Urinary bladder (tissue), 4 donors: ENCODE data around the gene CASP10. TPM values are rescaled to one million over a fixed set of nuclear protein-coding genes. Genes with fewer than 3 reads are reported as not detected.
"Not testable (repeated sequence)": the region's sequence is repeated elsewhere in the genome, so short reads cannot be mapped to it uniquely, and the experiment has no call there.

Source experiments
- DNase-seq: peaks from one replicate; pipeline ENCODE4 v3.0.0-alpha.2; 2015; ENCODE audit errors: extremely low spot score
- H3K27ac ChIP-seq: one replicate; pipeline ENCODE4 v1.5.1; 2013; ENCODE audit warnings: low read depth, mild to moderate bottlenecking, moderate library complexity
- H3K36me3 ChIP-seq: one replicate; pipeline ENCODE4 v1.6.1; 2013; ENCODE audit warnings: mild to moderate bottlenecking, moderate library complexity; ENCODE audit not compliant: insufficient read depth
- H3K4me1 ChIP-seq: one replicate; pipeline ENCODE4 v1.6.1; 2013; ENCODE audit warnings: mild to moderate bottlenecking, moderate library complexity; ENCODE audit not compliant: insufficient read depth
- H3K4me3 ChIP-seq: one replicate; pipeline ENCODE4 v1.5.1; 2013; ENCODE audit warnings: low read depth, low read length
- WGBS: extraction: QIAGEN DNeasy Blood & Tissue Kit; methylation state at CpG from one replicate; pipeline ENCODE4 v1.1.7; 2013; 5-methylcytosine and 5-hydroxymethylcytosine counted together
- polyA plus RNA-seq: library from polyadenylated mRNA; stranded (reverse); fragments of 200-250 nt; gene quantifications from one replicate; pipeline ENCODE4 v1.2.3, GENCODE V29; 2013
- total RNA-seq: library from RNA; depleted of rRNA; stranded (reverse); fragments of >200 nt; gene quantifications from one replicate; pipeline ENCODE4 v1.2.3, GENCODE V29; 2014
- donor health status: healthy with polysubstance abuse.
- donor health status: healthy.

CASP10 gene
- total and polyA plus RNA-seq, 2 donors = 3.4 to 19.2 TPM

DNA sequence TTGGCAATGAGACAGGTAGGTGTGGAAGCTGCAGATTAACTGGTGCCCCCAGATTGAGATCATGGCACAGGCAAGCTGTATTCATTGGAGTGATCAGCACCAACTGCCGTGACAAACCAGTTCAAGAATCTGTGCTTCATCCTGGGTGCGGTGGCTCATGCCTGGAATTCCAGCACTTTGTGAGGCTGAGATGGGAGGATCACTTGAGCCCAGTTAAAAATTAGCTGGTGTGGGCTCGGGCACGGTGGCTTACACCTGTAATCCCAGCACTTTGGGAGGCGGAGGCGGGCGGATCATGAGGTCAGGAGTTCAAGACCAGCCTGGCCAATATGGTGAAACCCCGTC is 33.1 kb upstream of the CASP10 start:
- not testable (repeated sequence) for DNase-seq, H3K27ac ChIP-seq, H3K4me1 ChIP-seq, H3K36me3 ChIP-seq, H3K4me3 ChIP-seq
- WGBS = 93% methylated on average over 8 of the region's 8 CpGs

- no peak overlapping the region for H3K4me3 ChIP-seq
- no peak for DNase-seq
- H3K27ac ChIP-seq = no peak overlapping the region
- H3K4me1 ChIP-seq = no peaks in the 10 kb centered on the region
- H3K36me3 ChIP-seq = peaks cover 4% of the 10 kb centered on the region
- 97% methylated on average over 3 of the region's 3 CpGs for WGBS
Observed at GRCh38 chr2:201150454-201151020, 32.4 kb upstream of the CASP10 start.

DNA sequence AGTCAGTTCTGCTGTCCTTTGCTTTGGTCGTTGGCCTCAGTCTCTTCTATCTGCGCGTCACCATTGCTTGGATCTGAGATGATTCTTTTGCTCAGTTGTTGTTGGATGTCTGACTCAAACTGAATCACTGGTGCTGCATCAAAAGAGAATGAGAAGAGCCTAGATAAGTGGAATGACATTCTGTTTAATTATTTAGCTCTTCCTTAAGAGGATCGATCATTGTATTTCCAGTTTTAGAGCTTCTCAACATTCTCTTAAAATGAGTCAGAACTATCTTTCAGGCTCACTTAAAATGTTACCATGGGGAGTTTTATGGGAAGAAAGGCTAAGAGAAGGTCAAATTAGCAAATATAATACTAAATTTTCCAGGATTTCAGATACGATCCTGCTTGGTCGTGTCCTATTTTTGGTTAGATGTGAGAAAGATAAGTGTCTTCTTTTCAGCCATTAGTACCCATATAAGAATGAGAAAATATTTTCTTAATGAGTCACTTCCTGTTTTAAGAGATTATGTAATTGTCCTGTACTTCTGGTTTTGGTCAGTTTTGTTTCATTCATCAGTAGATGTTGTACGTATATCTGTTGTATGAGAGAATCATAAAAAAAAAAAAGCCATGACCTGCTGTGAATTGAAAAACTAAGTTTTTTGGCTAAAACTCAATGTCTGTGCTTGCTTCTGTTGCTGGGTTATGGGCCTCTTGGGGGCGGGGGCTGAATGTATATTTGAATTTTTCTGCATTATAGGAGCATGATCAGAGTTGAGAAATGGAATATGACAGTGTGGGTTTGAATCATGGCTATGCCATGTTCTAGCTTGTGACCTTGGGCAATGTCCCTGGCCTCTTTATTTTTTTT is 31.6 kb upstream of the CASP10 start:
- 56% methylated on average over 8 of the region's 8 CpGs for WGBS
- Histone ChIP-seq H3K4me1 (no peaks in the 10 kb centered on the region), H3K36me3 (peaks cover 6% of the 10 kb centered on the region), H3K27ac (peak overlapping the region; percentile 31), H3K4me3 (no peak overlapping the region)
- DNase-seq = no peak

DNA sequence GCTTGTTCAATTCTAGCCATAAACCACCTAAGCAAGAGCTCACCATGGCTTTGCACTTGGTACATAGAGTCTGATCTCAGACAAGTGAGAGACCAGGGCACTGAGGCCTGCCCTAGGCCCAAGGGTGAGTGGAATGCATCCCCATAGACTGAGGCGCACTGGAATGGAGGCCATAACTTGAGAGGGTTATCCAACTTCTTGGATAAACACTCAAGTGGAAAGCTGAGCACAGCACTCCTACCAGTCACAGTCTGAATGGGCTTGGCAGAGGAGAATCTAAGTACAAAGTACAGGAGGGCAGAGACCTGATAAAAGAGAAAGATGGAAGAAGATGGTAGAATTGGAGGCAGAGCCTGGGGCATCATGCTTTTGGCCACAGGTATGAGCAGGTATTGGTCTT is 30.4 kb upstream of the CASP10 start:
- WGBS = 95% methylated on average over 1 of the region's 1 CpG
- H3K36me3 ChIP-seq = peaks cover 7% of the 10 kb centered on the region

GRCh38 chr2:201152999-201153815 is 29.7 kb upstream of the CASP10 start:
- H3K27ac ChIP-seq = no peak overlapping the region
- DNase-seq = no peak
- no peaks in the 10 kb centered on the region for H3K4me1 ChIP-seq
- H3K36me3 ChIP-seq = peaks cover 7% of the 10 kb centered on the region
- 80% methylated on average over 6 of the region's 6 CpGs for WGBS
- H3K4me3 ChIP-seq = no peak overlapping the region

More for the DNA sequence above, 30.4 kb upstream of the CASP10 start:
- Histone ChIP-seq H3K4me1 (no peaks in the 10 kb centered on the region), H3K27ac (no peak overlapping the region), H3K4me3 (no peak overlapping the region)
- DNase-seq = no peak

GRCh38 chr2:201154615-201155399 is 28.1 kb upstream of the CASP10 start:
- no peak overlapping the region for H3K27ac ChIP-seq
- H3K4me3 ChIP-seq = no peak overlapping the region
- WGBS = 80% methylated on average over 9 of the region's 9 CpGs
- DNase-seq = no peak
- H3K4me1 ChIP-seq = no peaks in the 10 kb centered on the region
- peaks cover 4% of the 10 kb centered on the region for H3K36me3 ChIP-seq

DNA sequence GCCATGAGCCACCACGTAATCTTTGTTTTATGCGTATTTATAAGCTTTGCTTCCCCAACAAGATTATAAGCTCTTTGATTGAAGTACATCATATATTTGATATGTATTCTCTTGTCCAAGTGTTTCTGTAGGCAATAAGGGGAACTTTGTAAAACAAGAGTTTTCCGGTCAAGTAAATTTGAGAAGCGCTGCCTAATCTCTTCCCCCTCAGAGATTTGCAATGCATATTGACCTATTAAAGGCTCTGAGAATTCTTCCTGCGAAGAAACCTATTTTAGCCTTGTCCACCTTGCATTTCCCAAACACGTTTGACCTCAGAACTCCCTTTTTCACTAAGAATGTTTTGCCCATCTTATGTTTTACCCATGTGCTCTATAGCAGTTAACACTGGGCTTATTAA is 26.9 kb upstream of the CASP10 start:
- H3K4me3 ChIP-seq = no peak overlapping the region
- H3K27ac ChIP-seq = no peak overlapping the region
- peaks cover 6% of the 10 kb centered on the region for H3K36me3 ChIP-seq
- H3K4me1 ChIP-seq = no peaks in the 10 kb centered on the region
- 85% methylated on average over 6 of the region's 6 CpGs for WGBS
- no peak for DNase-seq

DNA sequence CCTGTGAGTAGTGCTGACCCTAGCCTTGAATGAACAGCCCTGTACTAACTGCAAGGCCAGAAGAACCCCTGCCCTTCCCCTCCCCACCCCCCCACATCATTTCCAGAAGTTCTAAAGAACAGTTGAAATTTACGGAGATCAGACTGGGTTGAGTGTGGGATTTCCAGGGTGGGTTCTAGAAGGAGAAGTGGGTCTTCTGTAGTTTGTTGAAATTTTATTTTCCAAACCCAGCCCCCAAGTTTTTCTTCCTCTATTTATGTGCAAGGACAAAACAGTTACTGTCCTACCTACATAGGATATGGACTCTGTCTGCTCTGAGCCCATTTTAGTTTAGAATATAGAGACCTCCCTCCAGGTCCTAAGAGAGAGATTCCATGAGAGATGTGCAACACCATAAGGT is 26.3 kb upstream of the CASP10 start:
- no peak overlapping the region for H3K27ac ChIP-seq
- WGBS = 0% methylated on average over 1 of the region's 1 CpG
- no peak overlapping the region for H3K4me3 ChIP-seq
- no peaks in the 10 kb centered on the region for H3K4me1 ChIP-seq
- no peak for DNase-seq
- peaks cover 6% of the 10 kb centered on the region for H3K36me3 ChIP-seq

DNA sequence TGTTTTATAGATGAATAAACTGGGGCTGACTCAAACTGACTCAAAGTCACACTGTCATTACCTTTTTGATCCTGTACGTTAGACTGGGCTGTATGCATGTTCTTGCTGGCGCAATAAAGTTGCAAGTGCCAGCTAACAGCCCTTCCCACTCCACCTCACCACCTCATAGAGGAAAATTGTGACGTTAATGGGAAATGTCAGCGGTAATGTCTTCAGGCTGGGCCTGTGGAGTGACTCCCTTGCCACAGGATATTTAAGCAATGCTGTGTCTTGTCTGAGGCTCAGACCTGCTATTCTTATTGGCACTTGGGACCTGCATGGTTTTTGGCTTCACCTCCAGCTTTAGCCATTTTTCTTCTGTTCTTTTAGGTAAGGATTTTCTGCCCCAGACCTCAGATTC is 25.2 kb upstream of the CASP10 start:
- H3K4me3 ChIP-seq = no peak overlapping the region
- no peaks in the 10 kb centered on the region for H3K4me1 ChIP-seq
- H3K36me3 ChIP-seq = peaks cover 7% of the 10 kb centered on the region
- H3K27ac ChIP-seq = no peak overlapping the region
- WGBS = 55% methylated on average over 4 of the region's 4 CpGs
- DNase-seq = no peak

DNA sequence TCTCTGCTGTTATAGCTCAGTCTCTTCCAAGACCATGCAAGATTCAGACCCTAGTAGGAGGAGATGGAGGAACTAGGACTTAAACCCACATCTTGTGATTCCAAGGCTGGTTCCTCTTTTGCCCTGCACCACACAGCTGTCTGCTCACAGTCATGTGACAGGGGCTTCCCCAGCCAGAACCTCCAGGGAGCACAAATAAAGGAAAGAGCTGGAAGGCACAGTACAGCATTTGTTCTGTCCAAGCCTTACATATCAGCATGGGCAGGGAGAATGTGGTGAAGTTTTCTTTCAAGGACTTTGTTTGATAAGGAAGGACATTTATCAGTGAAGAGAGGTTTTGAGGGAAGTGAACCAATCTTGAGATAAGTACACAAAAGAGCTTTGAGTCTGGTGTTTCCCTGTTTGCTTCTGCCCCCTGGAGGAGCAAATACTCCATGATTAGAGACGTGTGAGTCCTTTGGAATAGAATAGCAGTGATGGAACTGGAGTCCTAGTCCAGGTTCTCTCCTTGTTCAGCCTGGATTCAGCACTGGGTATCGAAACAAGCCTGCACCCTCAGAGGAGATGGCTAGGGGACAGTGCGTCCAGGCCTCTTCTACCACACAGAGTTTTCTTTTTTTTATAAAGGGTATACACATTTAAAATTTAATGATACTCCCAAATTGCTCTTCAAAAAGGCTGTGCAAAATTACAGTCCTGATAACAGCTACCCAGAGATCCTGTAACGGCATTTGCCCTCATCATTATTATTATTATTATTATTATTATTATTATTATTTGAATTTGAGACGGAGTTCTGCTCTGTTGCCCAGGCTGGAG is 24.6 kb upstream of the CASP10 start:
- WGBS = 64% methylated on average over 5 of the region's 5 CpGs
- Histone ChIP-seq H3K27ac (no peak overlapping the region), H3K4me1 (no peaks in the 10 kb centered on the region), H3K4me3 (no peak overlapping the region), H3K36me3 (peaks cover 9% of the 10 kb centered on the region)
- peak; percentile 49 for DNase-seq

DNA sequence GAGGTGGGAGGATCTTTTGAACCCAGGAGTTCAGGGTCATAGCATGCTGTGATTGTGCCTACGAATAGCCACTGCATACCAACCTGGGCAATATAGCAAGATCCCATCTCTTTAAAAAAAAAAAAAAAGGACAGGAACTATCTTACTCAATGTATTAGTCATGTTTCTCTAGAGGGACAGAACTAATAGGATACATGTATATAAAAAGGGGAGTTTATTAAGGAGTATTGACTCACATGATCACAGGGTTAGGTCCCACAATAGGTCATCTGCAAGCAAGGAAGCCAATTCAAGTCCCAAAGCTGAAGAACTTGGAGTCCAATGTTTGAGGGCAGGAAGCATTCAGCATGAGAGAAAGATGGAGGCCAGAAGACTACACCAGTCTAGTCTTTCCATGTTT is 18.8 kb upstream of the CASP10 start:
- Histone ChIP-seq H3K4me1 (no peaks in the 10 kb centered on the region), H3K36me3 (peaks cover 10% of the 10 kb centered on the region), H3K4me3 (no peak overlapping the region), H3K27ac (no peak overlapping the region)
- no peak for DNase-seq
- WGBS = 94% methylated on average over 1 of the region's 1 CpG

DNA sequence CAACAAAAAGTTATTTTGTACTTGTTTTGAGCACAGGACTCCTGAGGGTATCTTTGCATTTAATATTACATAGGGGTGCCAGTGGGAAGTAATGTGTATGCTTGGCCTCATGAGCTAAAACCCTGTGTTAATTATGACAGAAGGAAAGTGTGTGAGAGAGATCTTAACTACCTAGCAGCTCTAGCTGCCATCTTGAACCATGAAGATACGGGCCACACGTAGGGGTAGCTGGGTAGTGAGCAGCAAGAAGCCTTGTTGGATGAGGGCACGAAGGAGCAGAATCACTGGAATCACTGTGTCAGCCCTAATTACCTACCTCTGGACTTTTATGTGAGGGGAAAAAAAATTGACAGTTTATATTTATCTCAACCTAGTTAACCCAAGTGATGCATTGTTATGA is 15.4 kb upstream of the CASP10 start:
- no peak overlapping the region for H3K27ac ChIP-seq
- 97% methylated on average over 3 of the region's 3 CpGs for WGBS
- no peak overlapping the region for H3K4me3 ChIP-seq
- no peaks in the 10 kb centered on the region for H3K4me1 ChIP-seq
- no peak for DNase-seq
- peaks cover 6% of the 10 kb centered on the region for H3K36me3 ChIP-seq

GRCh38 chr2:201168496-201168895 is 14.4 kb upstream of the CASP10 start:
- 87% methylated on average over 1 of the region's 1 CpG for WGBS
- not testable (repeated sequence) for H3K36me3 ChIP-seq, H3K4me3 ChIP-seq, H3K4me1 ChIP-seq, DNase-seq, H3K27ac ChIP-seq
